Stromal cell of bone marrow (primary cell): ENCODE measurements around the gene EYS.
"Not testable (repeated sequence)": the region's sequence is repeated elsewhere in the genome, so short reads cannot be mapped to it uniquely, and the experiment has no call there.

Source experiments
- DNase-seq: peaks from one replicate; pipeline ENCODE4 v3.0.0-alpha.2; 2012; ENCODE audit warnings: low read depth

The EYS gene

DNA sequence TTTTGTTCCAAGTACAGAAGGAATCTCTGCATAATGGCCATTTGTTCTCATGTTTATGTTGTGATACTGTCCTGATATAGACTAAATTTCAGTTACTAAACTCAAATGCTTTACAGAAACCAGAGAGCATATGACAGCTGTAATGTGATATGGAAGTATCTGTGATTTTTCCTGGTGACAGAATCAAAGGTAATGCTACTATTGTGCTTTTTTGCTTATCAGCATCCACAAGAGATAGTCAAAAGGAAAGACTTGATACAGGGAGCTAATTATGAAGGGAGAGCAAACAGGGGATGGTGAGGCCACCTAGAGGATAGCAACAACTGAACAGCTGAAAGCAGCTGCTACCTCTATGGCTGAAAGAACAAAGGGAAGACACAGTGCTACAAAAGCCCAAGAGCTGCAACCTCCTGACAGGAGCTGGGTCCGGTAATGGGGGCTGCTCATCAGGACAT is 1890.0 kb downstream of the EYS start:
- no peak for DNase-seq

DNA sequence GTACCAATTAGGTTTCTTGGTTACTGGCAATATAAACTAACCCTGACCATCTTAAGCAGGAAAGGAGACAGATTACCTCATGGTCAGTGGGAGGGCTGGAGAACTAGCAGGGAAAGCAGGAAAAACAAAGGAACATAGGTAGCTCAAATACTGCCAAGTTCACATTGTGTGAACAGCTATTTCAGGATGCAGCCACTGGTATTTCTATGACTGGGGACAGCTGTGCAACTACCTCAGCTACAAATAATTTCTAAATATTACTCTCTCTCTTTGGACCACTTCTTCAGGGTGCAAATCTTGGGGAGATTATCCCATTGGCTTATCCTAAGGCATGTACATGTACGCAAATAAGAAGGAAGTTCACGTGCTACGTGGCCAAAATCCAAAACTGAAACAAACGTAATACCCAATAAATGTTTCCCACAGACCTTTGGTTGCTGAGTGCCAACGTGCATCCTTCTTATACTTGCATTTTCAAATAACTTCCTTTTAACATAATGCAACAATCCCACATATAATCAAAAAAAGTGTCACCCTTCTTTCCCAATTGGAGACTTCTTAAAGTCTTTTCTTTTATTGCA is 1890.5 kb downstream of the EYS start:
- no peak for DNase-seq

DNA sequence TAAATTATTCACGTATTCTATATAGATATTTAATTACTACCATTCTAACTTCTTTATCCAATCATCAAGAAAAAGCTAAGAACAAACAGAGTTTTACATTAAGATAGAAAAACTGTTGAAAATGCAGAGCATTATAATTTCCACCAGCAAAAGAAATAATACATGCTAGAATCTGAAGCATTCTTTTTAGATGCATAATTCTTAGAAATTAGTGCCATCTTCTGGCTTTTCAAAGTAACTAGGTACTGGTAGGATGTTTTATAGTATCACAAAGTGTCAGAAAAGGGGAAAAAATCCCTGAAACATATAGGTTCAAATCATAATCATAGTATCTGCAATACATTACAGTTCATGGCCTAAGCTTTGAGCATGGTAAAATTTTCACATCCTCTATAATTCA is 1892.6 kb downstream of the EYS start:
- DNase-seq = no peak

DNA sequence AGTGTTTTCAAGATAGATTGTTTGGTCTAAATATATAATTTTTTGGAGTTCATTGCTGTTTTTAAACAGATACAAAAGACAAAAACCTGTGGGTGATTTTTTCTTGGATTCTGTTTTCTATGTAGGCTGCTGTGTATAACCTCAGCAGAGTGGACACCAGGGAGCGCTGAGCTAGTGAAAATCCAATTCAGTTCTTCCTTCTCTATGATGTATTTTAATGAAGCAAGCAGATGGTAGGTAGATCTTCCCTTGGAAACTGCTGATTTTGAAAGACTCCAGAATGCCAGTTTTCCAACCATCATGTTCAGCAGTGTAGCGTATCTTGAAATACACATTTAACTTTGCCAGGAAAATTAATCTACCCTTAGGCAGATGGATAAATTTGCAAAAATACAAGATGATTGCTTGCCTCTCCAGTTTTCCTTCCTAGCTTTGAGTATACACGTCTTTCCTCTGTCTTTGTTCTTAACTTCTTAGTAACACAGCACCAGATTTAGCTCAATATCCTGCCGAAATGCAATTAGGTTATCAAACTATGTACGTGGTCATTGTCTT is 1893.4 kb downstream of the EYS start:
- DNase-seq = no peak

DNA sequence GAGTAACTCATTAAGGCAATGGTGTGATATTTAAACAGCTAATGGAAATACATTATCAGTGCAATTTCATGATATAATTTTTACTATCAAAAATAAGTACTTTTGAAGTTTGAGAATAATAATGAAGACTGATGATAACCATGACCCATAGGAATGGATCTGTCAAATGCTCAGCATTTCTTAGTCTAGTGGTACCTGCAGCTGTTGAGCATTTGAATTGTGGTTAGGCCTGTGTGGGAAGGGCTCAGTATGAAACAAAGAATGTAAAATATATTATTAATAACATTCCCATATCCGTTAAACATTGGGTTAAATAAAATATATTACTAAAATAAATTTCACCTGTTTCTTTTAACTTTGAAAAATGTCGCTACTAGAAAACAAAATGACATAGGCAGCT is 1898.5 kb downstream of the EYS start:
- no peak for DNase-seq

DNA sequence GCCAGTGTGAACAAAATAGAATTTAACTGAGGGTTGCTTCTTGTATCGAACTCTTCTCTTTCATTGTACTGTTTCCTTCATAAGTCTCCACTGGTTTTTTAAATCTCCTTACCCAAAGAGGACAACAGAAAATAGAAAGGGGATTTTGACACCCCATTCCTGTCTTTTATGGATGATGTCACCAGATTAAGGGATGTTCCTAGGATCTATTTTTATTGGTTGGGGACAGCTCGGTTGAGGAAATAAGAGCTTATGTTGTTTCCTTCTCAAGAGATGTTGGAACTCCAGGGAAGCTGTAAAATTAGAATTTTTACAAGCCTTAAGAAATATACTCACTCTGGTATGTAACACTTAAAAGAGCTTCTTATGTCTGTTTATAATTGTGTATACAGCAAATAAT is 1900.0 kb downstream of the EYS start:
- no peak for DNase-seq

DNA sequence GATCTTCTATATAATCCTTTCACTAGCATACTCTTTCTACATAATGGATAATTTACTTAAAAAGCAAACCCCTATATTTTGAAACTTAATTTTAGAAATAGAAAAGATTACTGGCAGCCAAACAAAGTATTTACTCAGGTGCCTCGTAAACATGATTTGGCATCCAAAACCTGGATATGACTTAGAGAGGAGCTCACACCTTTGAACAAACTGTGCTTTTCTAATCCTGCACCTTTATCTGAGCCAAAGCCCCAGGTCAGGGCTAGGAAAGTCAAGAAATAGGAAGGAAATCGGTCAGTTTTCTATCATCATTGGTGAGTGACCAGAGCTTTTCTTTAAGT is 1900.5 kb downstream of the EYS start:
- no peak for DNase-seq

DNA sequence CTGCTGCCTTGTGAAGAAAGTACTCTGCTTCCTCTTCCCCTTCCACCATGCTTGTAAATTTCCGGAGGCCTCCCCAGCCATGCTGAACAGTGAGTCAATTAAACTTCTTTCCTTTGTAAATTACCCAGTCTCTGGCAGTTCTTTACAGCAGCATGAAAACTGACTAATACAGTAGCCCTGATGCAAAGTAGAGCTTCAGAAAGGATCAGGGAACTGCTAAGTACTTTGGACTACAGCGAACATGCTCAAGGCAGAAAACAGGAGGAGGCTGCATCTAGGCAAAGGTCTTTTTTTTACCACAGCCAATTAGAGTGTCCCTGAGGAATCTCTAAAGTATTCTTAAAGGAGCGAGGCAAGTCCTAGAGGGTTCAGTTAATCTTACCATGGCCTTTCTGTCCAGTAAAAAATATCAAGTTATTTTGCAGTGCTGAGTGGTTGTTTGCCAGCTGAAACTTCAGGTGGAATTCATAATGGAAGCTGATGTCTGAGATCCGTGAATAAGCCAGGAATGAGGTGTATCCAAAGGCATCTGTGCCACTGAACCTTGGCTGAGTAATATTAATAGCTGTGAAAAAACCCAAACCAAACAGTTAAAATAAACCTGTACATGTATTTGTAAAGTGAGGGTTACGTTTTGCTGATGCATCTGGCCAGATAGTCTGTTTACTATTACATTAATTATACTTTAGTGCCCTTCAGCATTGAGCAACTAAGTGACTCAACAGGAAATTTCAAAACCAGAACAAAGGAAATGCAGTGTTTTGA is 1901.0 kb downstream of the EYS start:
- peak; percentile 61 for DNase-seq

DNA sequence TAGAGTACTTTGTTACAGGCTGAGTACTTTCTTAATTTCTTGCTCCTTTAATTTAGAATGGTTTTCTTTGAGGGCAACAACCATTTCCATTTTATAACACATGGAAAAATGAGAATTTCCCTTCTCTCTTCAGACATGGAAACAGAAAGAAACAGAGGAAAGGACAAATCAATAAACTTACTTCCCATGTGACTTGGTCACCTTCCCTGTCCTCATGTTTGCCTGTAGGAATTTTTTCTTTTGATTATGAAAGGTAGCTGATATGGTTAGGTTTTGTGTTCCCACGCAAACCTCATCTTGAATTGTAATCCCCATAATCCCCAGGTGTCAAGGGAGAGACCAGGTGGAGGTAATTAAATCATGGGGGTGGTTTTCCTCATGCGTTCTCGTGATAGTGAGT is 1901.7 kb downstream of the EYS start:
- no peak for DNase-seq

DNA sequence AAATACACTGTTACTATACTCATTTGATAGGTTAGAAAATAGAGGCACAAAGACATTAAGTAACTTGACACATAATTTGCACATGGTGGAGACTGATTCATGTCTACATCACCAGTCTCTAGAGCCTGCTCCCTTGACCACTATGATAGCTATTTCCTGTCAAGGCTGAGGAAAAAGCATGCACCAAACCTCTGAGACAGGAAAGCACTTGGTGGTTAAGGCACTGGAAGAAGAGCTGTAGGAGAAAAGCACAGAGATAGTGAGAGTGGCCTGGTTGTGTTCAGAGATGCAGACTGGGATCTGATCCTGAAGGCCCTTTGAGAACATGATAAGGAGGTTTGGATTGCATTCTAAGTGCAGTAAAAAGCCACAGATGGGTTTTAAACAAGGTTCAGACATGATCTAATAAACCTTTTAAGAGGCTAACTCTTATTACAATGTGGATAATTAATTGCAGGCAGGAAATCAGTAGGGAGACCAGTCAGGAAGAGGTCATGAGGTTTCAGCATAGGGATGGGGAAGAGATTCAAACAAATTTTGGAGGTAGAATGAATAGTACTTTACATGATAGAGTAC is 1902.6 kb downstream of the EYS start:
- peak; percentile 88 for DNase-seq

DNA sequence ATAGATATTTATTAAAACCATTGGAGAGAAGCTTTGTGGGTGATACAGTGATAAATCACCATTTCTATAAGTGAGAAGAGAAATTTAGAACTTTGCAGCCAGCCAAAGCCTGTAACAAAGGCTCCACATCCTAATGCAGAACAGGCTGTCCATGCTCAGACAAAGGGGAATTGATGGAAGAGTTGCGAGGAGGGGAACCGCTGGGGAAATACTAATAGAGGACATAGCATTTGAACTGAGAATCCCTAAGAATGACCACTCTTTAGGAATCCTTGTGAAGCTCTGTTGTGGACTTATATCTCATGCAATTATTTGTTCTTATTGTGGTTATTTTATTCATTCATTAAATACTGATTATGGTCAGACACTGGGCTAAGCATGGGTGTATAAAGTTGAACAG is 1903.7 kb downstream of the EYS start:
- DNase-seq = no peak

DNA sequence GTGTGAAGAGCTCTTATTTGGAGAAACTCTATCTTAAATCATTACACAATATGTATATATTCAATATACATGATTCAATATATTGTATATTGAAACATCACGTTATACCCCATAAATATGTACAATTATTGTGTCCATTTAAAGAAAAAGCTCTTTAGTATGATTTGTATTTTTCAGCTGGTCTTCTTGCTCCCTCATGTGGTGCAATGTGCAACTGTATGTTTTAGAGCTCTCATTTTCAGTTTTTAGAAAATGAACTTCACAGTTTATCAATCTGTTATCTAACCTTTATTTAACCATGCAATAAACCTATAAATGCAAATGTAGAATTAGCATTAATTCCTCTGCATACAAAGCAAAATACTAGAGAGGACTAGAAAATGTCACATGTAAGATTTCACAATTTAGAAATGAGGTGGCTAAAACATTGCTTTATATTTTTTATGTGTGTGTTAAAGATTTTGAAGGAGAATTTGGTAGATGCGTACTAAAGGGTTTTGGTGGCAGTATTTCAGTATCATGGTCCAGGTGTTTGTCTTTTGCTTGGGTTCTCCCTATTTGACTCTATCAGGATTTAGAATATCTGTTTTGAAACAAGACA is 1904.3 kb downstream of the EYS start:
- DNase-seq = no peak

DNA sequence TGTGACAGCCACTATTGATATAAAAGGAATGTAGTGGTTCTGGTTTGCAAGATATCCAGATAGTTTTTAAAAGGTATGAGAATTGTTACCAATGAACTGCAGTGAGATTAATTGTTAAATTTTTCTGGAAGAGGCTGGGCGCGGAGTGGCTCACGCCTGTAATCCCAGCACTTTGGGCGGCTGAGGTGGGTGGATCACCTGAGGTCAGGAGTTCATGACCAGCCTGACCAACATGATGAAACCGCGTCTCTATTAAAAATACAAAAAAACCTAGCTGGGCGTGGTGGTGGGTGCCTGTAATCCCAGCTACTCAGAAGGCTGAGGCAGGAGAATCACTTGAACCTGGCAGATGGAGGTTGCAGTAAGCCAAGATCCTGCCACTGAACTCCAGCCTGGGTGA is 1906.6 kb downstream of the EYS start:
- not testable (repeated sequence) for DNase-seq

DNA sequence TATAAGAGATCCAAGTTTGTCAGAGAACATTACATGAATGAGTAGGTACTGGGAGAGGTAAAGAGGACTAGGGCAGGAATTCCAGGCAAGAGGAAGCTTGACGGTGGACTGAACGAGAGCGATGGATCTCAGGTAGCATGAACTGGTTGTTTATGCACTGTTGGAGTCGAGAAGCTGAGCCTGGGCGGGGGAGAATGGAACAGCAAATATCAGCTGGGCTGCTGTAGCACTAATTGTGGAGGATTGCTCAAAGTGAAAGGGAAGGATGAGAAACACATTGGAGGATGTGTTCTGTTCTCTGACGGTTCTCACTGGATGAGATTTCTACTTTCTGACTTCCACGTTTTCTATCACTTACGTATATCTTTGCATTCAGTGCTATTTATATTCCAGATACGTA is 1907.2 kb downstream of the EYS start:
- DNase-seq = no peak

DNA sequence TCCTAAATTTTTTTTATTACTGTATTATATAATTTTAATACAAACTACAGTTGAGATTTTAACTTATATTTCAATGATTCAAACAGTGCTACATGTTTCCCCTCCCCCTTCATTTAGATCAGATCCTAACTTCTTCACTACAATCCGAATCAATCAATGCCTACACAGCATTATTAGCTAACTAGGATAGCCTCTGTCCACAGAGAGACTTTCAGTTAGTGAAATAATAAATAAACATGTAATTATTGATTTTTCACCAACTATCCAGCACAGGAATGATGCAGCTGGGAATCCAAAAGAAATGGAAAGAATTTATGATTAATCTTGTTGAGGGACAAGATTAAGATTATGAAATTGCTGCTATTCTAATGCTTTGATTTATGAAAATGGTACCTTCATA is 1907.7 kb downstream of the EYS start:
- DNase-seq = no peak

DNA sequence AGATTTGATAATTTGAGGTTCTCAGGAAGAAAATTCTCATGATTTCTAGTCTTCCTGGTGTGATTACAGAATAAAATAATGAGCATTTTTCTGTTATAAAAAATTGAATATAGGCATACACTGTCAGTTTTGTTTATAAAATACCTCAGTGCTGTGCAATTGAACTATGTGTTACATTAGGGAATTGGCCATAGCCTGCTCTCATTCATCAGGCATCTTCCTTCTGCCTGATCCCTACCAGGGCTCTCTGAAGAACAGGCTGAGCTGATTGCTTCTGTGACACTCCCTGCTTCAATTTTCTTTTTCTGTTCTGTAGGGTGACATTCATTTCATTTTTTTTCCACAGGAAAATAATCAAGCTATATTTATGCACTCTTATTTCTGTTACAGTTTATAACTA is 1908.6 kb downstream of the EYS start:
- no peak for DNase-seq

DNA sequence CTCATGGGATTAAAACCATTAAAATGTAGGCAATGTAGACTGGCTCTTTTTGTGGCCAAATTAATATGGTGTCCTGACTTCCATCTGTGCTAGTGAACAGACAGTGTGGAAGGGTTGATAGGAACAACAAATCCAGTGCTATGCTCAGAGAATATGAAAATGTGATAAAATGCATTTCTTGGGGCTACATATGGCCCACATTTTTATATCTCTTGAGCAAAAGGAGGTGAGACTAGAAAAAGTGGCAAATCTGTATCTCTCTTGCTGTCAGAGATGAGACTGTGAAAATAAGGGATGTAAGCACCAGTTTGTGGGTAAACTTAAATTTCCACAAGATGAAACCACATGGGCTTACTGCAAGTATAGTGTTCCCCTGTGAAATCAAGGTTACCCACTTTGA is 1909.3 kb downstream of the EYS start:
- no peak for DNase-seq

DNA sequence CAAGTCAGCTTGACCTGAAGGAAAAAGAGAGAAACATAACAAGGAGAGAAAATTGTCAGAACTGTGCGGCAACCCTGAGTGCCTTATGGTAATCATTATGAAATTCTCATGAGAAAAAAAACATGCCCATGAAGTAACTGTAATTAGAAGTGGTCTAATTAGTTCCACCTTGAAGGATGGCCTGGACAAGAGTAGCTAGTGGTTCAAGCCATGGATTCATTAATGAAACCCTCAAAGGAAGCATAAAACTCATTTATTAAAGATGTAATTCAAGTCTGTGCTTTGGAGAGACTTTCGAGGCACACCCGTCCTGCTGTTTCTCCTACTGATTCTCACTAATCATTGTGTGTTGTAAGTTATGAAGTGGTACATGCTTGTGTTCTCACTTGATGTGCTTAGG is 1911.2 kb downstream of the EYS start:
- DNase-seq = no peak

DNA sequence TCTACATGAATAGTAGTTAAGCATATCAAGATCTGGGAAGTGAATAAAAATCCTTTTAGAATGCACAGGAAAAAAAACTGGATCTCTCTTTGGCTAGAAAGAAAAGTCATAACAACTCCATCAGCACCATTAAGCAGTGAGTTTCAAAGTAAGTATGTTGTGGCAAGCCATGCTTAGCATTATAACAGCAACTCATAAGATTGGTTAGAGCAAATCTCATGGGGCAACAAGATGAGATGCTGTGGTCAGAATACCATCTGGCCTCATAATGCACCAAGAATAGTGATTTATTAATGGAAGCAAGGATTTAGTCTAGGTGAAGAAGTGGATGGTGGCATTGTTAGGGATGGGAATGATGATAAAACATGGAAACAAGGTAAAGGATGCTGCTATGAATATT is 1912.0 kb downstream of the EYS start:
- peak; percentile 53 for DNase-seq

DNA sequence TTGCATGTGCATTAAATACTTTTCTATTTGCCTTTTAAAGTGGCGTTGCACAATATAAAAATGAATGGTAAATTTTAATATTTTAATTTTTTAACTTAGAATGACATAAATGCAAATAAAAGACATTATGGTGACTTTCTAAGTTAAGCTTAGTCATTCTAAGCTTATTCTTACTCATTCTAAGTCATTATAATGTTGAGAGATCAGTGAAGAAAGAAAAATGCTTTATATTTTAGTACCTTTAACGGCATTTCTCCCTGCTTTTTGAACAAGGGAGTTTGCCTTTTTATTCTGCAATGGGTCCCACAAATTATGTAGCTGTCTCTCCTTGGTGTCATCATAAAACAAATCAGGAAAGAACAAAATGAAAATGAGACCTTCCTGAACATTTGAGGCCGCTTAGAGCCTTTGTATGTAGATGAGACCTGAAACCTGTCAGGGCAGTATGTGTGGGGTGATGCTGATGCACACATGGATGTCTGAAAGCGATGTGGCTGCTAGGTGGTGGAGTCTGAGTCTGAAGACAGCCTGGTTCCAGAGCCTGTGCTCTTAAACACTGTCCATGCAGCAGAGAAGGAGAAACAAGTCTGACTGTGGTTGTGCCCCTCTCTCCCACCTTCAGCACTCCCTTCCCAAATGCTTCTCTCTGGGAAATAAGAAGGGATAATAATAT is 1913.4 kb downstream of the EYS start:
- DNase-seq = no peak

DNA sequence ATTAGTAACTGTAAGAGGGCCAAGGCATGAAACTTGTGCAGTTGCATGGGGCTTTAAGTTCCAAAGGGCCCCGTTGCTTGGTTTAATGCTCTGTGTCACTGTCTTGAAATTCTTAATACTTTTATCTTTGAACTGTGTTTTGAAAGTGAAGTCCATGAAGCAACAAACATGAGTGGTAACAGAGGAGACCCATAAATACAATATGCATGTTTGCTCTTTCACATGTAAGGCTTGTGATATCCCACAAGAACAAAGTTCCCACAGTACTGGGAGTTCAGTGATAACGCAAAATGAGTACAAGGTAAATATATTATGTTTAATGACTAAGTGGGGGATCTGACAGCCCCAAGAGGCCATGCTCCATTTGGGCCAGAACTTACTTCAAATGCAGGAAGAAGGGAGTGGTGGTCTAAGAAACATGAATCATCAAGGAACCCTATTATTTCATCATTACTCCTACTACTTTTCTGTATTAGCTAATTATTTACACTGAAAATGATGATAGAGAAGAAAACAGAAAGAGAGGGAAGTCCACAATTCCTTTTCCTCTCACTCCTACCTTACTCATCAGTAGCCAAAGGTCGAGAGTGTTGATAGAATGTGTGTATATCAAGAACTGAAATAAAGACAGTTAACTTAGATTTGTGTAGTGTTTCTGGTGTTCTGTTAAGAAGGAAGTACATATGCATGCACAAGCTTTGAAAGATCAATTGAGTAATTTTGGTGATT is 1914.1 kb downstream of the EYS start:
- no peak for DNase-seq

DNA sequence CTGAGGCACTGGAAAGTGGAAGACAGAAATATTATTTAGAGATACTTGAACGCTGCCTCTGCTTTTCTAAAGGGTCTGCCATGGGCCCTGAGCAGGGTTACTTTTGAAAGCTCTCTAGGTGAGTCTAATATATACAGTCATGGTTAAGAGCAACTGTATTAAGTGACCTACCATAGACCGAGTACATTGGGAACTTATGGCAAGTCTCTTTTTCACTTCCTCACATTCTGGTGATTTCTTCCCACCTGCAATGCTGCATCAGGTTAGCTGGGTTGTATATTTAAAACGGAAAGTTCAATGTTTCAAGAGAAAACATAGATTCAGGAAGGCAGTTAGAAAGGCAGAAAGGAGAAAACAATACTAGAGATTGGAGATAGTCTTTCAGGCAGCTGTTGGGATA is 1916.7 kb downstream of the EYS start:
- DNase-seq = no peak
